Lung (tissue), 12 donors: Measurements from ENCODE around the gene TMEM109. TPM values are rescaled to one million over a fixed set of nuclear protein-coding genes. Genes with fewer than 3 reads are reported as not detected.

Experiments
- ATAC-seq: fragments of 200-7000 bp; cut with Tn5 transposase; one replicate; pipeline ENCODE4 v1.9.1; 2020; ENCODE audit warnings: moderate number of reproducible peaks; ENCODE audit not compliant: insufficient read depth, low FRiP score
- DNase-seq, 3 donors: peaks; one replicate each; pipeline ENCODE4 v3.0.0-alpha.2; 2013 to 2017
- H3K27ac ChIP-seq, 2 donors: one replicate each; pipeline ENCODE4 v1.5.1; 2013; ENCODE audit warnings: mild to moderate bottlenecking in 2 of 2, moderate library complexity in 2 of 2, control low read depth in 1 of 2, inconsistent platforms in 1 of 2, low read depth in 1 of 2, low read length in 1 of 2
- H3K27me3 ChIP-seq, 3 donors: one replicate each; pipeline ENCODE4 v1.5.1; 2013; ENCODE audit warnings: low read length in 2 of 3; ENCODE audit not compliant: control insufficient read depth in 3 of 3, insufficient read depth in 3 of 3
- H3K36me3 ChIP-seq, 4 donors: one replicate each; pipeline ENCODE4 v1.5.1; 2013; ENCODE audit warnings: low read length in 4 of 4, mild to moderate bottlenecking in 1 of 4, moderate library complexity in 1 of 4; ENCODE audit not compliant: control insufficient read depth in 4 of 4, insufficient read depth in 4 of 4
- H3K4me1 ChIP-seq, 5 donors: one replicate each; pipeline ENCODE4 v1.5.1; 2013; ENCODE audit warnings: low read length in 5 of 5, mild to moderate bottlenecking in 2 of 5, moderate library complexity in 1 of 5; ENCODE audit not compliant: control insufficient read depth in 5 of 5, insufficient read depth in 5 of 5
- H3K4me3 ChIP-seq: one replicate; pipeline ENCODE4 v1.5.1; 2013; ENCODE audit warnings: mild to moderate bottlenecking, control low read depth, moderate library complexity
- H3K9ac ChIP-seq, 2 donors: one replicate each; pipeline ENCODE4 v1.5.1; 2013; ENCODE audit warnings: low read length in 2 of 2, control low read depth in 1 of 2; ENCODE audit not compliant: insufficient read depth in 1 of 2
- H3K9me3 ChIP-seq, 4 donors: one replicate each; pipeline ENCODE4 v1.5.1; 2013; ENCODE audit warnings: low read length in 3 of 4, mild to moderate bottlenecking in 1 of 4, moderate library complexity in 1 of 4; ENCODE audit not compliant: control insufficient read depth in 4 of 4, insufficient read depth in 3 of 4
- CTCF ChIP-seq: IDR thresholded peaks from 2 replicates; pipeline ENCODE4 v1.5.1; 2012; ENCODE audit warnings: mild to moderate bottlenecking; ENCODE audit errors: control extremely low read depth, extremely low read depth
- WGBS, 2 donors: extraction: QIAGEN DNeasy Blood & Tissue Kit; methylation state at CpG; one replicate each; pipeline ENCODE4 v1.1.7; 2013; 5-methylcytosine and 5-hydroxymethylcytosine counted together
- polyA plus RNA-seq, 2 donors: library from polyadenylated mRNA; stranded (reverse); fragments of 200-250 nt; gene quantifications; one replicate each; pipeline ENCODE4 v1.2.1, GENCODE V29; 2013
- total RNA-seq, 2 donors: library from RNA; depleted of rRNA in 1 of 2; stranded (reverse); fragments of >200 nt in 1 of 2; gene quantifications; one replicate each; pipeline ENCODE4 v1.2.1, GENCODE V29; 2014 to 2021
- donor health status: control.
- donor health status: control.
- donor health status: Bipolar disorder and iron deficiency.
- donor health status: healthy.
- donor health status: DM: yes; HTN: yes; CAD: no.

TMEM109 gene
- total and polyA plus RNA-seq, 4 donors: 69.2 to 128 (median 99.3) TPM

GRCh38 chr11:60950024-60950423 is 36.1 kb downstream of the TMEM109 start:
- no peak for DNase-seq

GRCh38 chr11:60950933-60951605 is 37.1 kb downstream of the TMEM109 start:
- 9 to 11% methylated on average over 74 to 86 of the region's 86 CpGs for WGBS, 2 donors
- Histone ChIP-seq H3K27me3 (peaks cover 0 to 4% (median 0%) of the 10 kb centered on the region in 3 donors), H3K27ac (peak overlapping the region; percentile 24 to 96), H3K4me3 (peak overlapping the region; percentile 31), H3K9ac (no peak overlapping the region), H3K9me3 (no peaks in the 10 kb centered on the region), H3K36me3 (peaks cover 0 to 7% (median 0%) of the 10 kb centered on the region in 4 donors), H3K4me1 (peaks cover 0 to 18% (median 4%) of the 10 kb centered on the region in 5 donors)
- TF ChIP-seq CTCF: no peak
- DNase-seq (peak; percentile 21 to 61 (median 59)), ATAC-seq (no peak)

More at GRCh38 chr11:60950024-60950423, 36.1 kb downstream of the TMEM109 start:
- Histone ChIP-seq H3K36me3 (peaks cover 0 to 7% (median 4%) of the 10 kb centered on the region in 4 donors), H3K4me3 (no peak overlapping the region), H3K27me3 (peaks cover 0 to 4% (median 0%) of the 10 kb centered on the region in 3 donors), H3K9ac (peak overlapping the region in 1 of 2 donors; percentile 38), H3K27ac (peak overlapping the region in 1 of 2 donors; percentile 21), H3K4me1 (peaks cover 0 to 18% (median 4%) of the 10 kb centered on the region in 5 donors), H3K9me3 (no peaks in the 10 kb centered on the region)
- no peak for TF ChIP-seq CTCF
- 74 to 78% methylated on average over 6 of the region's 6 CpGs for WGBS, 2 donors
- ATAC-seq: no peak

GRCh38 chr11:60951606-60951903 is 37.6 kb downstream of the TMEM109 start:
- TF ChIP-seq CTCF: no peak
- H3K9me3 ChIP-seq: no peaks in the 10 kb centered on the region
- peak in 2 of 3 donors; percentile 49 to 56 for DNase-seq
- H3K36me3 ChIP-seq: peaks cover 0 to 2% (median 0%) of the 10 kb centered on the region in 4 donors
- peaks cover 0 to 4% (median 0%) of the 10 kb centered on the region in 3 donors for H3K27me3 ChIP-seq
- peak overlapping the region; percentile 31 for H3K4me3 ChIP-seq
- 0 to 10% methylated on average over 5 to 8 of the region's 8 CpGs for WGBS, 2 donors
- H3K4me1 ChIP-seq: peaks cover 0 to 18% (median 4%) of the 10 kb centered on the region in 5 donors
- H3K27ac ChIP-seq: peak overlapping the region; percentile 24 to 96
- ATAC-seq: no peak
- H3K9ac ChIP-seq: peak overlapping the region in 1 of 2 donors; percentile 54
